ENCODE results near the gene BPIFB1. TPM values are rescaled to one million over a fixed set of nuclear protein-coding genes. Genes with fewer than 3 reads are reported as not detected.

The BPIFB1 gene
- total and polyA plus RNA-seq, 2 donors (not counting 3 experiments of a cell fraction or from before 2014, with no cell fraction given), result not detected

DNA sequence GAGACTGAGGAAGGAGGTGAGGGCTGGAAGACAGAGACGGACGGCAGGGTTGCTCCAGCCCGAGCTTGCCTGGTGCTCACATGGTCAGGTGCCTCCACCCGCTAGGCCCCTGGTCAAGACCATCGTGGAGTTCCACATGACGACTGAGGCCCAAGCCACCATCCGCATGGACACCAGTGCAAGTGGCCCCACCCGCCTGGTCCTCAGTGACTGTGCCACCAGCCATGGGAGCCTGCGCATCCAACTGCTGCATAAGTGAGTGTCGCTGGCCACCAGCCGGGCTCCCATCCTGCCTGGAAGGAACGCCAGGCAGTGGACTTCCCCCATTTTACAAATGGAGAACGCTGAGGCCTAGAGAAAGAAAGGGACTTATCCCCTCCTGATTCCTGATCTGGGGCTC lies 7.8 kb downstream of the BPIFB1 start:
- ChIA-PET CTCF (interaction anchor here (0.7 to 3.5 kb wide), 3 partner anchors 9 to 389 kb away, joined by 4 to 17 read pairs (median 5); no protein-coding TSS in a partner anchor), POLR2A (no interaction called here)
- dilution Hi-C loops (cut with MboI; ENCODE audit: extremely low pct_ligation_motif_present, low sequenced_read_pairs), result no loop called here

DNA sequence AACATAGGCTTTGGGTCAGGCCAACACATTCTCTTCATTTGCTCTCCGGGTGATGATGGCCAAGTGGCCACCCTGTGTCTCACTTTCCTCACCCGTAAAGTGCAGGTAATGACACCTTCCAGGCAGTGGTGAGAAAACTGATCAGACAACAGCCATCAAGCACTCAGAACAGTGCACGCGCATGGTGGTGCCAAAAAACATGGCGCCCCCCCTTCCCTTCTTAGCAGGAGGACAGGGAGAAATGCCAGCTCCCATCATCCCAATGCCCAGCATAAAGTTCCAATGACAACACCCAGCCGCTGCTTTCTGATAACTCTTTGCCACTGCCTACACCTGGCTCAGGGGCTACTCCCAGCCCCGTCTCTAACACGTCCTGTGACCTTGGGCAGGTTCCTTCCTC lies 8.4 kb downstream of the BPIFB1 start:
- Histone ChIP-seq H3K4me2 (ENCODE audit: insufficient read depth, low read length) (no peak overlapping the region), H3K27ac (ENCODE audit: insufficient read depth, low read depth, low read length) (no peak overlapping the region), H4K20me1 (replicated peaks; ENCODE audit: control insufficient read depth, extremely low read depth, insufficient read depth, low read length) (no peaks in the 10 kb centered on the region), H3K36me3 (ENCODE audit: control insufficient read depth in 2 of 2, extremely low read depth in 1 of 2, insufficient read depth in 2 of 2, low read length in 2 of 2) (no peaks in the 10 kb centered on the region), H3K27me3 (ENCODE audit: control insufficient read depth in 2 of 2, insufficient read depth in 2 of 2, low read length in 2 of 2) (peaks cover 0 to 2% of the 10 kb centered on the region in 2 experiments), H3K4me1 (ENCODE audit: control insufficient read depth, extremely low read depth, insufficient read depth, low read length) (no peaks in the 10 kb centered on the region), H3K79me2 (ENCODE audit: control insufficient read depth, insufficient read depth, low read length) (no peaks in the 10 kb centered on the region), H3K9me3 (replicated peaks; ENCODE audit: control insufficient read depth, insufficient read depth, low read length) (no peaks in the 10 kb centered on the region), H3K4me3 (replicated peaks in 1 of 3; ENCODE audit: insufficient read depth in 1 of 3, low read depth in 1 of 3, low read length in 3 of 3) (no peak overlapping the region), H2AFZ (ENCODE audit: low read depth, low read length) (no peak overlapping the region), H3K9ac (replicated peaks; ENCODE audit: extremely low read depth, insufficient read depth, low read length) (no peak overlapping the region), H3K9me1 (replicated peaks; ENCODE audit: control insufficient read depth, extremely low read depth, insufficient read depth, low read length) (no peaks in the 10 kb centered on the region)
- TF ChIP-seq, protein P1, sequence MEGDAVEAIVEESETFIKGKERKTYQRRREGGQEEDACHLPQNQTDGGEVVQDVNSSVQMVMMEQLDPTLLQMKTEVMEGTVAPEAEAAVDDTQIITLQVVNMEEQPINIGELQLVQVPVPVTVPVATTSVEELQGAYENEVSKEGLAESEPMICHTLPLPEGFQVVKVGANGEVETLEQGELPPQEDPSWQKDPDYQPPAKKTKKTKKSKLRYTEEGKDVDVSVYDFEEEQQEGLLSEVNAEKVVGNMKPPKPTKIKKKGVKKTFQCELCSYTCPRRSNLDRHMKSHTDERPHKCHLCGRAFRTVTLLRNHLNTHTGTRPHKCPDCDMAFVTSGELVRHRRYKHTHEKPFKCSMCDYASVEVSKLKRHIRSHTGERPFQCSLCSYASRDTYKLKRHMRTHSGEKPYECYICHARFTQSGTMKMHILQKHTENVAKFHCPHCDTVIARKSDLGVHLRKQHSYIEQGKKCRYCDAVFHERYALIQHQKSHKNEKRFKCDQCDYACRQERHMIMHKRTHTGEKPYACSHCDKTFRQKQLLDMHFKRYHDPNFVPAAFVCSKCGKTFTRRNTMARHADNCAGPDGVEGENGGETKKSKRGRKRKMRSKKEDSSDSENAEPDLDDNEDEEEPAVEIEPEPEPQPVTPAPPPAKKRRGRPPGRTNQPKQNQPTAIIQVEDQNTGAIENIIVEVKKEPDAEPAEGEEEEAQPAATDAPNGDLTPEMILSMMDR (IDR thresholded peaks at IDR 0.05; ENCODE audit: extremely low read depth in 1 of 2, insufficient read depth in 1 of 2, low read depth in 1 of 2, low read length in 2 of 2), result no peak
- TF ChIP-seq FOS (IDR thresholded peaks at IDR 0.05; ENCODE audit: borderline replicate concordance, insufficient read depth, low read length) (no peak), GATA2 (IDR thresholded peaks at IDR 0.05; ENCODE audit: insufficient read depth, insufficient read length, low read depth, low read length) (no peak), MYC (IDR thresholded peaks at IDR 0.05; ENCODE audit: low read depth, low read length) (no peak), JUN (IDR thresholded peaks at IDR 0.05; ENCODE audit: borderline replicate concordance, insufficient read depth, insufficient read length, low read depth) (no peak), POLR2A (IDR thresholded peaks at IDR 0.05; ENCODE audit: low read depth, low read length) (no peak), EZH2 (IDR thresholded peaks at IDR 0.05; ENCODE audit: borderline replicate concordance, low read depth, low read length, severe bottlenecking) (no peak), POLR2AphosphoS5 (IDR thresholded peaks at IDR 0.05; ENCODE audit: insufficient read depth, low read depth, low read length) (no peak)
- TF ChIP-seq, protein P2, sequence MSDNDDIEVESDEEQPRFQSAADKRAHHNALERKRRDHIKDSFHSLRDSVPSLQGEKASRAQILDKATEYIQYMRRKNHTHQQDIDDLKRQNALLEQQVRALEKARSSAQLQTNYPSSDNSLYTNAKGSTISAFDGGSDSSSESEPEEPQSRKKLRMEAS (IDR thresholded peaks at IDR 0.05; ENCODE audit: insufficient read depth, insufficient read length), result no peak
- FAIRE-seq (no peak), DNase-seq (ENCODE audit: low read depth, low spot score) (no peak)
- no TSS peak for BruUV-seq (replicated peaks)
- ChIA-PET CTCF (interaction anchor here (0.7 to 3.5 kb wide), 3 partner anchors 10 to 390 kb away, joined by 4 to 17 read pairs (median 5); no protein-coding TSS in a partner anchor), POLR2A (no interaction called here)
- dilution Hi-C loops (cut with MboI; ENCODE audit: extremely low pct_ligation_motif_present, low sequenced_read_pairs) (no loop called here), intact Hi-C loops (cut with micrococcal nuclease) (no loop called here)

More for the DNA sequence above, 7.8 kb downstream of the BPIFB1 start:
- TF ChIP-seq EZH2 (IDR thresholded peaks at IDR 0.05; ENCODE audit: borderline replicate concordance, low read depth, low read length, severe bottlenecking) (no peak), POLR2A (IDR thresholded peaks at IDR 0.05; ENCODE audit: low read depth, low read length) (no peak), MYC (IDR thresholded peaks at IDR 0.05; ENCODE audit: low read depth, low read length) (no peak), FOS (IDR thresholded peaks at IDR 0.05; ENCODE audit: borderline replicate concordance, insufficient read depth, low read length) (no peak), GATA2 (IDR thresholded peaks at IDR 0.05; ENCODE audit: insufficient read depth, insufficient read length, low read depth, low read length) (no peak), JUN (IDR thresholded peaks at IDR 0.05; ENCODE audit: borderline replicate concordance, insufficient read depth, insufficient read length, low read depth) (no peak)
- TF ChIP-seq, protein P2 (IDR thresholded peaks at IDR 0.05; ENCODE audit: insufficient read depth, insufficient read length), result no peak
- H3K9ac ChIP-seq (replicated peaks; ENCODE audit: extremely low read depth, insufficient read depth, low read length), result no peak overlapping the region
- no peak for FAIRE-seq
- intact Hi-C loops (cut with micrococcal nuclease), result no loop called here
- H3K27ac ChIP-seq (ENCODE audit: insufficient read depth, low read depth, low read length), result no peak overlapping the region
- H3K36me3 ChIP-seq (ENCODE audit: control insufficient read depth in 2 of 2, extremely low read depth in 1 of 2, insufficient read depth in 2 of 2, low read length in 2 of 2), result no peaks in the 10 kb centered on the region
- H3K79me2 ChIP-seq (ENCODE audit: control insufficient read depth, insufficient read depth, low read length), result no peaks in the 10 kb centered on the region
- H3K4me2 ChIP-seq (ENCODE audit: insufficient read depth, low read length), result no peak overlapping the region
- no peaks in the 10 kb centered on the region for H3K9me1 ChIP-seq (replicated peaks; ENCODE audit: control insufficient read depth, extremely low read depth, insufficient read depth, low read length)
- no peak for DNase-seq (ENCODE audit: low read depth, low spot score)
- no peaks in the 10 kb centered on the region for H3K9me3 ChIP-seq (replicated peaks; ENCODE audit: control insufficient read depth, insufficient read depth, low read length)
- BruUV-seq (replicated peaks), result no TSS peak
- no peaks in the 10 kb centered on the region for H4K20me1 ChIP-seq (replicated peaks; ENCODE audit: control insufficient read depth, extremely low read depth, insufficient read depth, low read length)
- peaks cover 0 to 2% of the 10 kb centered on the region in 2 experiments for H3K27me3 ChIP-seq (ENCODE audit: control insufficient read depth in 2 of 2, insufficient read depth in 2 of 2, low read length in 2 of 2)
- H3K4me3 ChIP-seq (replicated peaks in 1 of 3; ENCODE audit: insufficient read depth in 1 of 3, low read depth in 1 of 3, low read length in 3 of 3), result no peak overlapping the region
- no peaks in the 10 kb centered on the region for H3K4me1 ChIP-seq (ENCODE audit: control insufficient read depth, extremely low read depth, insufficient read depth, low read length)
- no peak overlapping the region for H2AFZ ChIP-seq (ENCODE audit: low read depth, low read length)
